Fibroblast of mammary gland (primary cell): Measurements from ENCODE around the gene DOP1A.

Experiments used
- DNase-seq: peaks from one replicate; pipeline ENCODE4 v3.0.0-alpha.2; 2010; ENCODE audit warnings: low read depth
- H3K4me3 ChIP-seq: 2 replicates; pipeline ENCODE4 v1.5.1; 2011; ENCODE audit warnings: low read depth, mild to moderate bottlenecking, low read length, moderate library complexity; ENCODE audit not compliant: control insufficient read depth
- TF ChIP-seq, protein P1 (sequence below): conservative IDR thresholded peaks from 2 replicates; pipeline ENCODE4 v1.5.1; 2011; ENCODE audit warnings: low read depth, low read length, inconsistent platforms; ENCODE audit not compliant: control insufficient read depth, insufficient read depth

DOP1A gene

GRCh38 chr6:83192871-83193746 is 125.6 kb downstream of the DOP1A start, which contains the start of the genes PGM3 and RWDD2A:
Gene PGM3 (minus strand): TSS chr6:83193265. CDS start chr6:83191012, 2,253 bp downstream.
Gene RWDD2A (plus strand): TSS chr6:83193357. CDS start chr6:83194452, 1,095 bp downstream.
- peak within 1 kb of the TSS; percentile 87 for H3K4me3 ChIP-seq
- peak; percentile 77 for DNase-seq
- TF ChIP-seq, protein P1, sequence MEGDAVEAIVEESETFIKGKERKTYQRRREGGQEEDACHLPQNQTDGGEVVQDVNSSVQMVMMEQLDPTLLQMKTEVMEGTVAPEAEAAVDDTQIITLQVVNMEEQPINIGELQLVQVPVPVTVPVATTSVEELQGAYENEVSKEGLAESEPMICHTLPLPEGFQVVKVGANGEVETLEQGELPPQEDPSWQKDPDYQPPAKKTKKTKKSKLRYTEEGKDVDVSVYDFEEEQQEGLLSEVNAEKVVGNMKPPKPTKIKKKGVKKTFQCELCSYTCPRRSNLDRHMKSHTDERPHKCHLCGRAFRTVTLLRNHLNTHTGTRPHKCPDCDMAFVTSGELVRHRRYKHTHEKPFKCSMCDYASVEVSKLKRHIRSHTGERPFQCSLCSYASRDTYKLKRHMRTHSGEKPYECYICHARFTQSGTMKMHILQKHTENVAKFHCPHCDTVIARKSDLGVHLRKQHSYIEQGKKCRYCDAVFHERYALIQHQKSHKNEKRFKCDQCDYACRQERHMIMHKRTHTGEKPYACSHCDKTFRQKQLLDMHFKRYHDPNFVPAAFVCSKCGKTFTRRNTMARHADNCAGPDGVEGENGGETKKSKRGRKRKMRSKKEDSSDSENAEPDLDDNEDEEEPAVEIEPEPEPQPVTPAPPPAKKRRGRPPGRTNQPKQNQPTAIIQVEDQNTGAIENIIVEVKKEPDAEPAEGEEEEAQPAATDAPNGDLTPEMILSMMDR = no peak

DNA sequence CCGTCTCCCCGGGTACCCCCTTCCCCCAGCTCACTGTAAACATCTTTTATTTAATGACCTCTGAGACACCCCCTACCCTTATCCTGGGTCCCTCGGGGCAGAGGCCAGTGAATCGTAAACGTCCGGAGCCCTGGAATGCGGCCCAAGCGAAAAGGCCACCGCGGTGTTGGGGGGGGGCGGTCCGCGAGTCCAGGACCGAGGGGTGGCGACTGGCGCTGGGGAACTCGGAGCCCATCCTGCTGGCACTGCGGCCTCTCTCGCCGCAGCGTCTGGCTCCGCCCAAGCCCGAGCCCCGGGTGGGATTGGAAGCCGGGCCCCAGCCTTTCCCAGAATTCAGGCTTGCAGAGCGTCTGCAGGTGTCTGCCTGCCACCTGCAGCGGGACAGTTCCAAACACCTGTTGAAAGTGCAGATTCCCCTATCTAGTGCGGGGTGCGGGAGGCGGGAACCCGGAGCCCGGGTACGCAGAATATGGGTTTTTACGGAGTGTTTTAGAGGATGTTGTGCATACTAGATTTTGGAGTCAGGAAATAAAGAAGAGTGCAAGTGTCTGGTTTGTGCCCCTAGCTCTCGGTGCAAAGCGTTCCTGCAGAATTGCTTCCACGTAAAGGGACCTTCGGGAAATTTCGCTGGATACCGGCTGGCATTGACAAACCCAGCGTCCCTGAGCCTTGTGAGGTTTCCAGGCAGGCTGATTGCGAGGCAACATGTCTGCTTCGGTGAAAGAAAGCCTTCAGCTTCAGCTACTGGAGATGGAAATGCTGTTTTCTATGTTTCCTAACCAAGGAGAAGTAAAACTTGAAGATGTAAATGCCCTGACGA is 126.5 kb downstream of the DOP1A start:
- no peak for DNase-seq
- peak overlapping the region; percentile 87 for H3K4me3 ChIP-seq
- TF ChIP-seq, protein P1 = no peak

DNA sequence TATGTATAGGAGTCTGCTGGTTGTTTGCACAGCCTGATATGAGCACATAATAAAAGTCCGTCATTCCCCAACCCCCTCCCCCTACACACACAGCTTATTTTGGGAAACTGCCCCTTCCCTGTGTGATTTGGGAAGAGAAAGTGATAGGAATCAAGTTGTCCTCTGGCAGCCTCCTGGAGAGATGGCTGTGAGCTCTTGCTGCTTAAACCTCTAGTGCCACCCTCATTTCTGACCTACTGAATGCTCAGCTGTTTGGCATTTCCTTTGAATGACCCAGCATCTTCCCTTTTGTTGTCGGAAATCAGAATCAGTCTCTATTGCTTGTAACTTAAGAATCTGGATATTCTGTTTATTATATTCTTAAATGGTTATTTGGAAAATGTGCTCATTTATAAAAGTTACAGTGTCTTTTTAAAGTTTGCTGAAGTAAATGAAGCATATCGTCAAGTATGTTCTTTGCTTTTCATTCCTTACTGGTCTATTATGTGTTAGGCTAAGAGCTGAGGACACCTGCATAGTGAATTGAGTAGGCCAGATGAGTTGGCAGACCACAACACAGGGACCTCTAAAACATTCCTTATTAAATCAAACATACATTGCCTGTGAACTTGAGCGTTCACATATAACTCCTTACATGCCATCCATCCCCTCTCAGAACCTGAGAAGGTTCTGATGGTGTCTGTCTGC is 131.2 kb downstream of the DOP1A start:
- H3K4me3 ChIP-seq = no peak overlapping the region
- TF ChIP-seq, protein P1 = no peak
- no peak for DNase-seq

DNA sequence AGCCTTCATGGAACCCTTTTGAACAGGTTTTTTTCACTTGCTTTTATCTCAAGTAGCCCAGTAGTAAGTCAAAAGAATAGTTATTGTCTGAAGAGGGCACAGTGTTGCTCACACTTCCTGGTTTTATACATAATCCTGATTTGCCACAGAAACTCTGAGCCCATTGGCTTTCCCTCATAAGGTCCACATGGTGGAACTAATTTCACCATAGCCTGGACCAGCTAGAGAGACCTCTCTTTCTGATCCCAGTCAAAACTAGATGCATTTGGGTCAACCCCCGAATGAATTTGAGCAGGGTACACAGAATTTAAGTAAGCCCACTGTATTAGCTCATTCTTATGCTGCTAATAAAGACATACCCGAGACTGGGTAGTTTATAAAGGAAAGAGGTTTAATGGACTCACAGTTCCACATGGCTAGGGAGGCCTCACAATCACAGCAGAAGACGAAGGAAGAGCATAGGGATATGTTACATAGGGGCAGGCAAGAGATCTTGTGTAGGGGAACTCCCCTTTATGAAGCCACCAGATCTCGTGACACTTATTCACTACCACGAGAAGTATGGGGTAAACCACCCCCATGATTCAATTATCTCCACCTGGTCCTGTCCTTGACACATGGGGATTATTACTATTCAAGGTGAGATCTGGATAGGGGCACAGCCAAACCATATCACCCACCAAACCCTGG is 131.8 kb downstream of the DOP1A start:
- TF ChIP-seq, protein P1 = no peak
- no peak for DNase-seq
- H3K4me3 ChIP-seq = no peak overlapping the region

DNA sequence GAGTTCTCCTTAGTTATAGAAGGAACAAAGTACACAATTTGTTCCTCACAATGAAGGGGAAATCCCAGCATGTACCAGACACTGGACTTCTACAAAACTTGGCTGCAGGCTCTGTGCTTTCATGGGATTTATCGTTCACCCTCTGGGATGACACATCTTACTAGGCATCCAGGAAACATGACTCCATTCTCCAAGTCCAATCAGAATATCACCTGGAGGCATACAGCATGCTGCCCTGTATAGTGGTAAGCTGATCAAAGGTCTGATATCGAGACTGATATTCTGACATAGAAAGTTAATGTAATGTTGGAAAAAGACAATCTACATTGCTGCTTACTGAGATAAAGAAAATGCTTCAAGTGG is 132.4 kb downstream of the DOP1A start:
- TF ChIP-seq, protein P1 = no peak
- no peak overlapping the region for H3K4me3 ChIP-seq
- peak; percentile 76 for DNase-seq

GRCh38 chr6:83202031-83202430 is 134.6 kb downstream of the DOP1A start:
- TF ChIP-seq, protein P1 = no peak
- no peak for DNase-seq
- no peak overlapping the region for H3K4me3 ChIP-seq
